Left renal pelvis (tissue), 4 donors: ENCODE results near the gene NT5C3B. TPM values are rescaled to one million over a fixed set of nuclear protein-coding genes. Genes with fewer than 3 reads are reported as not detected.
"Not testable (repeated sequence)": the region's sequence is repeated elsewhere in the genome, so short reads cannot be mapped to it uniquely, and the experiment has no call there.

ENCODE experiments used
- DNase-seq, 4 donors: peaks; one replicate each; pipeline ENCODE4 v3.0.0-alpha.2; 2013; ENCODE audit warnings: low read depth in 4 of 4, low spot score in 3 of 4
- polyA plus RNA-seq, 4 donors: library from polyadenylated mRNA; unstranded; fragments of 120-200 nt; gene quantifications; one replicate each; pipeline ENCODE4 v1.2.1, GENCODE V29; 2013; ENCODE audit not compliant: insufficient read length in 4 of 4

The NT5C3B gene
- polyA plus RNA-seq, 4 donors = 72.3 to 118 (median 91.4) TPM

- no peak for DNase-seq
These were observed 50.2 kb downstream of the NT5C3B start for GRCh38 chr17:41785859-41786226.

GRCh38 chr17:41785091-41785858, 50.8 kb downstream of the NT5C3B start:
- peak in 1 of 4 donors; percentile 75 for DNase-seq

GRCh38 chr17:41784207-41784744, 51.8 kb downstream of the NT5C3B start:
- peak in 1 of 4 donors; percentile 67 for DNase-seq

GRCh38 chr17:41782142-41782541, 53.9 kb downstream of the NT5C3B start:
- no peak for DNase-seq

- no peak for DNase-seq
These were observed 54.5 kb downstream of the NT5C3B start for GRCh38 chr17:41781404-41782110.

- no peak for DNase-seq
These were observed 56.1 kb downstream of the NT5C3B start for GRCh38 chr17:41779954-41780353.

- DNase-seq = peak in 1 of 4 donors; percentile 70
These were observed 58.4 kb downstream of the NT5C3B start for GRCh38 chr17:41777574-41778188.

GRCh38 chr17:41777157-41777573, 58.9 kb downstream of the NT5C3B start:
- peak in 1 of 4 donors; percentile 60 for DNase-seq

- DNase-seq = not testable (repeated sequence)
These were observed 59.7 kb downstream of the NT5C3B start for GRCh38 chr17:41776262-41776900.

- DNase-seq = no peak
These were observed 60.4 kb downstream of the NT5C3B start for GRCh38 chr17:41775394-41776226.

Other genes starting within 250 kb of the NT5C3B start
- under 1 TPM; 0.24 to 0.44 (median 0.36) TPM for gene KRT14, start 249.3 kb downstream of the NT5C3B start, polyA plus RNA-seq
- not detected for gene KRT16, start 223.5 kb downstream of the NT5C3B start, polyA plus RNA-seq
- gene KRT17, start 211.7 kb downstream of the NT5C3B start, polyA plus RNA-seq = 1 to 10 TPM; 1.2 to 3.1 (median 1.5) TPM
- gene EIF1, start 147.3 kb downstream of the NT5C3B start, polyA plus RNA-seq = 100 to 1,000 TPM; 669 to 825 (median 761) TPM
- gene GAST, start 123.9 kb downstream of the NT5C3B start, polyA plus RNA-seq = not detected
- 1 to 10 TPM in 2 of 4 donors, under 1 TPM in 2; 0.69 to 1.5 (median 0.92) TPM for gene HAP1, start 101.6 kb downstream of the NT5C3B start, polyA plus RNA-seq
- 100 to 1,000 TPM in 3 of 4 donors, 10 to 100 TPM in 1; 74.9 to 239 (median 187) TPM for gene JUP, start 49.5 kb downstream of the NT5C3B start, polyA plus RNA-seq
- 10 to 100 TPM; 33.9 to 49.4 (median 39.8) TPM for gene P3H4, start 24.3 kb downstream of the NT5C3B start, polyA plus RNA-seq
- 100 to 1,000 TPM; 141 to 260 (median 161) TPM for gene FKBP10, start 23.2 kb downstream of the NT5C3B start, polyA plus RNA-seq
- under 1 TPM; 0.16 to 0.34 (median 0.26) TPM for gene KLHL10, start 1.6 kb upstream of the NT5C3B start, polyA plus RNA-seq
- 10 to 100 TPM in 1 of 4 donors, 1 to 10 TPM in 3; 6.7 to 10.9 (median 9.3) TPM for gene KLHL11, start 29.2 kb upstream of the NT5C3B start, polyA plus RNA-seq
- 10 to 100 TPM; 79.7 to 90.8 (median 86.2) TPM for gene ACLY, start 82.7 kb upstream of the NT5C3B start, polyA plus RNA-seq
- gene ODAD4, start 94.4 kb upstream of the NT5C3B start, polyA plus RNA-seq = 1 to 10 TPM; 2.0 to 7.5 (median 6.8) TPM
- gene CNP, start 130.6 kb upstream of the NT5C3B start, polyA plus RNA-seq = 10 to 100 TPM; 55.9 to 72.1 (median 60.9) TPM
- 100 to 1,000 TPM in 3 of 4 donors, 10 to 100 TPM in 1; 97.1 to 168 (median 148) TPM for gene DNAJC7, start 181.2 kb upstream of the NT5C3B start, polyA plus RNA-seq
- 10 to 100 TPM; 39.3 to 52.2 (median 48.7) TPM for gene NKIRAS2, start 183.9 kb upstream of the NT5C3B start, polyA plus RNA-seq
- gene C17orf113, start 214.4 kb upstream of the NT5C3B start, polyA plus RNA-seq = 1 to 10 TPM; 3.1 to 6.0 (median 3.3) TPM